Uterus (tissue), 2 donors: Measurements from ENCODE around the gene BMP6.

Source experiments
- POLR2A ChIP-seq, 2 donors: fragments of 450-650 bp; IDR thresholded peaks; one replicate each; pipeline ENCODE4 v1.6.1; 2016; ENCODE audit warnings: antibody characterized with exemption in 2 of 2, mild to moderate bottlenecking in 1 of 2, moderate library complexity in 1 of 2
- TF ChIP-seq, protein P1 (sequence below), 4 experiments: fragments of 200-600 bp in 2 of 4; fragments of 450-650 bp in 2 of 4; sonication (generic) in 2 of 4; IDR thresholded peaks; one replicate each; pipeline ENCODE4 v1.5.1; 2016 to 2019; ENCODE audit warnings: antibody characterized with exemption in 4 of 4, mild to moderate bottlenecking in 2 of 4, moderate library complexity in 1 of 4

DNA sequence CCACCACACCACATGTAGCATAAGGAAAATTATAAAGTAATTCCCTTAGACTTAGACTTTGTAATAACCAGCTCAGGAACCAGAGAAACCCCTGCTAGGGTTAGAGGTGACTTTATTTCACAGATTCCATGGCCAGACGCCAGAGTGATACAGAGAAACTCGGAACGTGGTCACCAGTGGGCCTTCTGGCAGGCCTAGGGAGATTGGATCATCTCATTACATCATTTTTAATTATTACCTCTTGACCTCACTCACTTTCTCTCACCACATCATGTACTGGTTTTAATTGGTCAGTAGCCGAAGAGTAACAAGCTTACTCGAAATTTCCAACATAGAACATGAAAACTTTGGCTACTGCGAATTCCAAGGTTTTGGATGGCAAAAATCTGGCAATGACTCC, 72.9 kb downstream of the BMP6 start:
- TF ChIP-seq, protein P1, sequence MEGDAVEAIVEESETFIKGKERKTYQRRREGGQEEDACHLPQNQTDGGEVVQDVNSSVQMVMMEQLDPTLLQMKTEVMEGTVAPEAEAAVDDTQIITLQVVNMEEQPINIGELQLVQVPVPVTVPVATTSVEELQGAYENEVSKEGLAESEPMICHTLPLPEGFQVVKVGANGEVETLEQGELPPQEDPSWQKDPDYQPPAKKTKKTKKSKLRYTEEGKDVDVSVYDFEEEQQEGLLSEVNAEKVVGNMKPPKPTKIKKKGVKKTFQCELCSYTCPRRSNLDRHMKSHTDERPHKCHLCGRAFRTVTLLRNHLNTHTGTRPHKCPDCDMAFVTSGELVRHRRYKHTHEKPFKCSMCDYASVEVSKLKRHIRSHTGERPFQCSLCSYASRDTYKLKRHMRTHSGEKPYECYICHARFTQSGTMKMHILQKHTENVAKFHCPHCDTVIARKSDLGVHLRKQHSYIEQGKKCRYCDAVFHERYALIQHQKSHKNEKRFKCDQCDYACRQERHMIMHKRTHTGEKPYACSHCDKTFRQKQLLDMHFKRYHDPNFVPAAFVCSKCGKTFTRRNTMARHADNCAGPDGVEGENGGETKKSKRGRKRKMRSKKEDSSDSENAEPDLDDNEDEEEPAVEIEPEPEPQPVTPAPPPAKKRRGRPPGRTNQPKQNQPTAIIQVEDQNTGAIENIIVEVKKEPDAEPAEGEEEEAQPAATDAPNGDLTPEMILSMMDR (IDR thresholded peaks at IDR 0.05) = no peak
- TF ChIP-seq POLR2A (IDR thresholded peaks at IDR 0.05) = no peak
